ELF-1 (cell line): ENCODE measurements around the gene NDUFS5.
"Not testable (repeated sequence)": the region's sequence is repeated elsewhere in the genome, so short reads cannot be mapped to it uniquely, and the experiment has no call there.

Experiments
- DNase-seq: peaks from one replicate; pipeline ENCODE4 v3.0.0-alpha.2; 2016; ENCODE audit warnings: low read depth, low spot score

The NDUFS5 gene

GRCh38 chr1:39026051-39026865 is at the start of gene NDUFS5:
NDUFS5 (plus strand) TSS chr1:39026350; CDS start chr1:39028725, 2,375 bp downstream.
- DNase-seq, result peak; percentile 96

- DNase-seq, result not testable (repeated sequence)
Measured at GRCh38 chr1:38977399-38978244, 48.5 kb upstream of the NDUFS5 start.

- not testable (repeated sequence) for DNase-seq
Measured at GRCh38 chr1:38978245-38978542, 48.0 kb upstream of the NDUFS5 start.

- peak; percentile 15 for DNase-seq
Measured at GRCh38 chr1:38979380-38979779, 46.8 kb upstream of the NDUFS5 start.

GRCh38 chr1:38989979-38990378 is 36.2 kb upstream of the NDUFS5 start:
- DNase-seq, result no peak

GRCh38 chr1:38990386-38990737 is 35.8 kb upstream of the NDUFS5 start:
- no peak for DNase-seq

GRCh38 chr1:38990738-38991637 is 35.2 kb upstream of the NDUFS5 start, which contains the start of gene AKIRIN1:
AKIRIN1 (plus strand) TSS chr1:38991276; CDS start chr1:38991381, 105 bp downstream.
- peak; percentile 98 for DNase-seq

GRCh38 chr1:38991638-38992411 is 34.3 kb upstream of the NDUFS5 start:
- peak; percentile 60 for DNase-seq

GRCh38 chr1:38992412-38993111 is 33.6 kb upstream of the NDUFS5 start:
- DNase-seq, result no peak

- DNase-seq, result no peak
Measured at GRCh38 chr1:38994196-38994595, 32.0 kb upstream of the NDUFS5 start.

- no peak for DNase-seq
Measured at GRCh38 chr1:38997034-38997900, 28.9 kb upstream of the NDUFS5 start.

GRCh38 chr1:38997901-38998190 is 28.3 kb upstream of the NDUFS5 start:
- no peak for DNase-seq

- DNase-seq, result peak; percentile 37
Measured at GRCh38 chr1:39001516-39002421, 24.4 kb upstream of the NDUFS5 start.

GRCh38 chr1:39003281-39003680 is 22.9 kb upstream of the NDUFS5 start:
- no peak for DNase-seq

GRCh38 chr1:39003794-39004193 is 22.4 kb upstream of the NDUFS5 start:
- DNase-seq, result no peak

GRCh38 chr1:39006287-39006686 is 19.9 kb upstream of the NDUFS5 start:
- no peak for DNase-seq

GRCh38 chr1:39006726-39007645 is 19.2 kb upstream of the NDUFS5 start:
- DNase-seq, result no peak
